ENCODE data around the gene LRRC8C.
"Not testable (repeated sequence)": the region's sequence is repeated elsewhere in the genome, so short reads cannot be mapped to it uniquely, and the experiment has no call there.

Gene LRRC8C

DNA sequence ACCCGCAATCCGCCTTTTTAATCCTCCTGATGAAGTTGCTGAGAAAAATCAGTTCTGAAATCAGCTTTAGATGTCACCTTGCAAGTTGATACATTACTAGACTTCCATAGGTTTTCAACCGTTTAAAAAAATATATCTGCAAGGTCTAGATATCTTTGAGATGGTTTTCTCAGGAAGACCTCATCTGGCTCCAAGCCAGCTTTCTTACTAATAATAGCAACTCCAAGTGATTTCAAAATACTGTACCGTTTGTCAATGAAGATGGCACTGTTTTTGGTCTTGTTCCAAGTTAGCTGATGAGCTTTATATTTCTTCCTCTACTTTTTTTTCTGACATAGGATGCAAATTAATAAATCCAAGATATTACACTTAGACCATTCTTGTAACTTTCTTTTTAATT lies 40.3 kb downstream of the LRRC8C start:
- no peak for DNase-seq

GRCh38 chr1:89675677-89676076 lies 42.8 kb downstream of the LRRC8C start:
- DNase-seq: no peak

DNA sequence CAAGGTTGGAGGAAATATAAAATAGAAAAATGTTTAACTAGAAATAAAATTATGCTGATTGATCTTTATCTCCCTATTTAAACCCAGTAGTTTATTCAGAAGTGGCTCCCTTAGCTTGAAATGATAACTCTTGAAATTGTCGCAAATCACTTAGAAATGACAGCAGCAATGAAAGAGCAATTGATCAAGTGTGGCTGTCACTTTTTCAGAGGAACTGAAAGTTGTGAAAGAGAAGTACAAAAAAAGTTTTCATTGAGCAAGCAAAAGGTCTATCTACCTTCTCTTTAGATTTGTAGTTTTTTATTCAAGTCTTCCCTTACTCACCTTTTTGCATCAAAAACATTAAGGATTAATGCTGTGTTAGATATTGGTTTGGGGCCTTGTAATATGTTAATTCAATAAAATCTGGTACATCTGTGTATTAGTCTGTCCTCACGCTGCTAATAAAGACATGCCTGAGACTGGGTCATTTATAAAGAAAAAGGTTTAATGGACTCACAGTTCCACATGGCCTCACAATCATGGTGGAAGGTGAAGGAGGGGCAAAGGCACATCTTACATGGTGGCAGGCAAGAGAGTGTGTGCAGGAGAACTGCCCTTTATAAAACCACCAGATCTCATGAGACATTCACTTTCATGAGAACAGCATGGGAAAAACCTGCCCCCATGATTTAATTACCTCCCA lies 48.3 kb downstream of the LRRC8C start:
- DNase-seq: no peak

DNA sequence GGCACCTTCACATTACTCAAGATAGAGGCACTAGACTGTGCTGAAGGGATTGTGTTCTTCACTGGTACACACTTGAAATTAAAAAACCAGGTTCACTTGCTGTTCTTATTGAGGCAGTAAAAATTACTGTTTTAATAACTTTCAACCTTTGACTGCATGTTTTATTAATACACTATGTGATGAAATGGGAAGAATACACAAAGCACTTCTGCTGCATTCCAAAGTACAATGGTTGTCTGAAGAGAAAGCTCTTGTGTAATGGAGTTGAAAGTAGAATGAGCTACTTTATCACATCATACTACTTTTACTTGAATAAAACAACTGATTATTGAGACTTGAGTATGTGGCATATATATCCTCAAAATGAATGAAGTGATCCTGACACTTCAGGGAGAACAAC lies 49.7 kb downstream of the LRRC8C start:
- DNase-seq: no peak

GRCh38 chr1:89685461-89685860 lies 52.5 kb downstream of the LRRC8C start:
- DNase-seq: no peak

- DNase-seq: no peak
These were observed 53.6 kb downstream of the LRRC8C start for GRCh38 chr1:89686520-89686919.

DNA sequence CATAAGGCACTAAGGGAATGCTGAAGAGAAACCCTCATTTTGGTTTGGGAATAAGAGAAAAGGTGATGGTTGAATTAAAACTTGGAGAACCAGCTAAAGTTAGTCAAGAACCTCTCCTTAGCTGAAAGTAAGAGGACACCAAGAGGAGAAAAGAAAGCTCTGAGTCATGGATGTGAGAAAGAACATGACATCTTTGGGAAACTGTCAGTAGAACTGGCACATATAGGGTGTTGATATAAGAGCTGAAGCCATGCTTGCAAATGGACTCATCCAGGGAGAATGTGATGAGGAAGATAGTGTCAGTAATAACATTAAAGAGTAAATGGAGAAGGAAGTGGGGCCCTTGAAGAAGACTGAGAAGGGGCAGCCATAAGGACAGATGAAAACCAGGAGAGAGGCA lies 54.3 kb downstream of the LRRC8C start:
- DNase-seq: no peak

DNA sequence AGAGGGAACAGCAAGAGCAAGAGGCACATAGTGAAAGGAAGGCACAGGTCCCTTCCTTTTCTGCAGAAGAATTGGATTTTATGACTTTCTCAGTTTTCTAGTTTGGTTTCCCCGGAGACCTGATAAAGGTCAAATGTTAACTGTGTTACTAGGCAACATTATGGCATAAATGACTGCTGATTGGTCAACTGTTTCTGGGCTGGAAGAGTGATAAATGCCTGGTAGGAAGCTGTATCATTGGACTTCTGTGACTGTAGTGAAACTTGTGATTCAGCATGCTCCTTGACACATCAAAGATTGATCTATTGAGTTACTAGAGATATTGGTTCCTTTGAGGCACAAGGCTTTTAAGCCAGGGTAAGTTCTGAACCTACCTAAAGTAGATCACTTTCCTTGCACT lies 55.7 kb downstream of the LRRC8C start:
- DNase-seq: no peak

- DNase-seq: no peak
These were observed 56.3 kb downstream of the LRRC8C start for GRCh38 chr1:89689234-89689633.

- DNase-seq: no peak
These were observed 57.7 kb downstream of the LRRC8C start for GRCh38 chr1:89690595-89690994.

- DNase-seq: no peak
These were observed 59.9 kb downstream of the LRRC8C start for GRCh38 chr1:89692601-89693521.

DNA sequence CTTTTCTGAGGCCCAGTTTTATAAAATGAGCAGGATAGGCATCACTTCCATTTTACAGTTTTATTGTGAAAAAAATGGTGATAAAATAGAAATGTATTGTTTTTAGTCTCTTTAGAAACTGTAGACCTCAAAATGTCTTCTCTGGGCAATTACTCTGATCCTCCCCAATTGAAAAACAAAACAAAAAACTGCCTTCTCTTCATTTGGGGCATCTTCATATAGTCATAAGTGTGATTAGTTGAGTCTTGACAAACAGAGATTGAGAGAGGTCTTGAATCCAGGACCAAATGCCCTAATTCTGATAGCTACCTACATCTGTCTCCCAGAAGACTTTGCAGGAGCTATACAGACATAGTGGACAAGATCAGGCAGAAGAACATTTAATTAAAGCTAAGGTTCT lies 62.9 kb downstream of the LRRC8C start:
- no peak for DNase-seq

GRCh38 chr1:89697383-89697782 lies 64.5 kb downstream of the LRRC8C start:
- DNase-seq: no peak

- no peak for DNase-seq
These were observed 65.2 kb downstream of the LRRC8C start for GRCh38 chr1:89698020-89698560.

DNA sequence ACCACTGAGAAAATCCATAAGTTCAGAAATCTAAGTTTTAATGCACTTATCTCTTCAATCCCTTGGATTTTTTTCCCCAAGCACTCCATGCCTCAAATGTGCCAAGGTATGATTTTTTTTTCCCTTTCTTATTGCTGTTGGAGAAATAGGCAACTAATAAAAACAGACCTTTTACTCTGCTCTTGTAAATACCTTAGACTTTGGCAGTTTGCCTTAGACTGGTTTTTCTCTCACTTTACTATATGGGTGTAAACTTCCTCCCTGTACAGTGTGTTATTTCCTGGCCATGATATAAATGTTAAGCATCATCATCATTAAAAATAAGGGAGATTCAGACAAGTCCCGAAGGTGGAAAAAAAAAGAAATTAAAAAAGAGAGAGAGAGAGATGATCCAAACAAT lies 65.7 kb downstream of the LRRC8C start:
- DNase-seq: no peak

- no peak for DNase-seq
These were observed 66.6 kb downstream of the LRRC8C start for GRCh38 chr1:89699451-89699986.

GRCh38 chr1:89701746-89702241 lies 68.9 kb downstream of the LRRC8C start:
- peak; percentile 72 for DNase-seq

GRCh38 chr1:89702520-89703045 lies 69.7 kb downstream of the LRRC8C start:
- no peak for DNase-seq

DNA sequence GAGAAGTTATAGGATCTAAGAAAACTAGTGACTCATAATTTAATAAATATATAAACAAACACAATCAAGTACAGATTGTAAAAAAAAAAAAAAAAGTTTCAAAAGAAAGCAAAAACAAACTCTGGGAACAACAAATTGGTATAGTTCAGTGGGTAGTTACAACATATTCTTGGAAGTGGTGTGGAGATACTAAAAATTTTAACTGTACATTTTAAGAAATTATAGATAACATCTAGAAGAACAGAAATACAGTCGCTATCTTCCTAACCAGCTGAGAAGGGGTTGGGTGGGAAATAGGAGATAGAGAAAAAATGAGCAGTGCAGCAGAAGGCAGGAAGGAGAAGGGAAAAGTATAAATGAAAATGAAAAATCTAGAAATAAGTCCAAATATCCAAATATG lies 70.5 kb downstream of the LRRC8C start:
- DNase-seq: no peak

DNA sequence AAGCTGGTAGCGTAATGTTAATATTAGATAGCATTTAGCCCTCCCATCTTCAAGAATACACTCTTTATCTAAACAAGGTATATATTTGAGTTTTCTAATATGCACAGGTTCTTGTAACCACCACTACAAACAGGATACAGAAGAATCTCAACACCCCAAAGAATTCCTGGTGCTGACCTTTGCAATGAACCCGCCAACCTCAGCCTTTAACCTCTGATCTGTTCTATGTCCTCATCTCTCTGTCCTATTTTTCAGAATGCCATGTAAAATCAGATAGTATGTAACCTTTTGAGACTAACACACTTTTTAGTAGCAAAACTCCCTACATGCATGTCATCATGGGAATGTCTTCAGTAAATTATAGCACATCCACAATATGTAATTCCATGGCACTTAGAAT lies 71.1 kb downstream of the LRRC8C start:
- no peak for DNase-seq

DNA sequence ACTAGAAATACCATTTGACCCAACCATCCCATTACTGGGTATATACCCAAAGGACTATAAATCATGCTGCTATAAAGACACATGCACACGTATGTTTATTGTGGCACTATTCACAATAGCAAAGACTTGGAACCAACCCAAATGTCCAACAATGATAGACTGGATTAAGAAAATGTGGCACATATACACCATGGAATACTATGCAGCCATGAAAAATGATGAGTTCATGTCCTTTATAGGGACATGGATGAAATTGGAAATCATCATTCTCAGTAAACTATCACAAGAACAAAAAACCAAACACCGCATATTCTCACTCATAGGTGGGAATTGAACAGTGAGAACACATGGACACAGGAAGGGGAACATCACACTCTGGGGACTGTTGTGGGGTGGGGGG lies 72.0 kb downstream of the LRRC8C start:
- not testable (repeated sequence) for DNase-seq

- DNase-seq: no peak
These were observed 73.2 kb downstream of the LRRC8C start for GRCh38 chr1:89705901-89706699.

GRCh38 chr1:89706700-89707012 lies 73.7 kb downstream of the LRRC8C start:
- no peak for DNase-seq

Measured in activated CD8-positive, alpha-beta memory T cell treated with anti-CD3 and anti-CD28 coated beads for 24 hours (primary cell).